ENCODE measurements around the gene FMN1. TPM values are rescaled to one million over a fixed set of nuclear protein-coding genes. Genes with fewer than 3 reads are reported as not detected.

Gene FMN1
- total and polyA plus RNA-seq, 7 experiments from 2014 or later = 0.02 to 32.2 (median 1.0) TPM; not detected in 1

- Histone ChIP-seq H3K4me3 (ENCODE audit: low read length) (no peak overlapping the region), H3K4me1 (ENCODE audit: control insufficient read depth in 2 of 2, insufficient read depth in 2 of 2, low read length in 2 of 2) (peaks cover 0 to 3% of the 10 kb centered on the region in 2 donors), H3K27me3 (ENCODE audit: control insufficient read depth in 2 of 2, insufficient read depth in 2 of 2, low read length in 2 of 2) (no peaks in the 10 kb centered on the region), H3K9me3 (ENCODE audit: control insufficient read depth in 2 of 3, low read length in 3 of 3) (no peaks in the 10 kb centered on the region), H3K27ac (ENCODE audit: low read depth, low read length) (no peak overlapping the region), H3K36me3 (ENCODE audit: control insufficient read depth in 2 of 3, insufficient read depth in 3 of 3, low read length in 3 of 3) (no peaks in the 10 kb centered on the region)
- peaks cover 0 to 30% (median 16%) of the 10 kb centered on the region in 7 donors for H3K4me1 Mint-ChIP-seq
- POLR2A ChIA-PET = interaction anchor here (0.8 kb wide), 1 partner anchor 32 kb away, joined by 5 read pairs; no protein-coding TSS in a partner anchor
- intact Hi-C loops (cut with micrococcal nuclease) = no loop called here
- CTCF ChIA-PET = no interaction called here
- no peak for DNase-seq
- H3K27ac Mint-ChIP-seq = no peak overlapping the region
- no peaks in the 10 kb centered on the region for H3K36me3 Mint-ChIP-seq
- H3K9me3 Mint-ChIP-seq = peaks cover 0 to 2% (median 0%) of the 10 kb centered on the region in 11 donors
- no peak overlapping the region for H3K4me3 Mint-ChIP-seq
- no peak for ATAC-seq
- H3K27me3 Mint-ChIP-seq = no peaks in the 10 kb centered on the region
Observed at GRCh38 chr15:33096134-33096533, 98.4 kb downstream of the FMN1 start.

GRCh38 chr15:33095641-33096040 is 98.9 kb downstream of the FMN1 start:
- Histone ChIP-seq H3K27ac (ENCODE audit: low read depth, low read length) (no peak overlapping the region), H3K9me3 (ENCODE audit: control insufficient read depth in 2 of 3, low read length in 3 of 3) (no peaks in the 10 kb centered on the region), H3K4me1 (ENCODE audit: control insufficient read depth in 2 of 2, insufficient read depth in 2 of 2, low read length in 2 of 2) (peaks cover 0 to 3% of the 10 kb centered on the region in 2 donors), H3K4me3 (ENCODE audit: low read length) (no peak overlapping the region), H3K36me3 (ENCODE audit: control insufficient read depth in 2 of 3, insufficient read depth in 3 of 3, low read length in 3 of 3) (no peaks in the 10 kb centered on the region), H3K27me3 (ENCODE audit: control insufficient read depth in 2 of 2, insufficient read depth in 2 of 2, low read length in 2 of 2) (no peaks in the 10 kb centered on the region)
- Mint-ChIP-seq H3K27ac (no peak overlapping the region), H3K27me3 (no peaks in the 10 kb centered on the region), H3K36me3 (no peaks in the 10 kb centered on the region), H3K4me1 (peaks cover 0 to 35% (median 18%) of the 10 kb centered on the region in 7 donors), H3K9me3 (no peaks in the 10 kb centered on the region), H3K4me3 (no peak overlapping the region)
- ChIA-PET POLR2A (interaction anchor here (0.8 kb wide), 1 partner anchor 33 kb away, joined by 5 read pairs; no protein-coding TSS in a partner anchor), CTCF (no interaction called here)
- DNase-seq (no peak), ATAC-seq (no peak)
- intact Hi-C loops (cut with micrococcal nuclease) = no loop called here

- no peaks in the 10 kb centered on the region for H3K9me3 ChIP-seq (ENCODE audit: control insufficient read depth in 2 of 3, low read length in 3 of 3)
- CTCF ChIA-PET = no interaction called here
- DNase-seq (no peak), ATAC-seq (no peak)
- H3K27ac ChIP-seq (ENCODE audit: low read depth, low read length) = no peak overlapping the region
- peaks cover 0 to 3% of the 10 kb centered on the region in 2 donors for H3K4me1 ChIP-seq (ENCODE audit: control insufficient read depth in 2 of 2, insufficient read depth in 2 of 2, low read length in 2 of 2)
- H3K27me3 ChIP-seq (ENCODE audit: control insufficient read depth in 2 of 2, insufficient read depth in 2 of 2, low read length in 2 of 2) = no peaks in the 10 kb centered on the region
- Mint-ChIP-seq H3K9me3 (no peaks in the 10 kb centered on the region), H3K4me1 (peaks cover 0 to 42% (median 20%) of the 10 kb centered on the region in 7 donors), H3K4me3 (no peak overlapping the region), H3K27ac (no peak overlapping the region), H3K36me3 (no peaks in the 10 kb centered on the region), H3K27me3 (peaks cover 0 to 3% (median 0%) of the 10 kb centered on the region in 5 donors)
- intact Hi-C loops (cut with micrococcal nuclease) = no loop called here
- no peak overlapping the region for H3K4me3 ChIP-seq (ENCODE audit: low read length)
- H3K36me3 ChIP-seq (ENCODE audit: control insufficient read depth in 2 of 3, insufficient read depth in 3 of 3, low read length in 3 of 3) = no peaks in the 10 kb centered on the region
- POLR2A ChIA-PET = no interaction called here
Observed at GRCh38 chr15:33094336-33094735, 100.2 kb downstream of the FMN1 start.

- Histone ChIP-seq H3K9me3 (ENCODE audit: control insufficient read depth in 2 of 3, low read length in 3 of 3) (no peaks in the 10 kb centered on the region), H3K36me3 (ENCODE audit: control insufficient read depth in 2 of 3, insufficient read depth in 3 of 3, low read length in 3 of 3) (no peaks in the 10 kb centered on the region), H3K27me3 (ENCODE audit: control insufficient read depth in 2 of 2, insufficient read depth in 2 of 2, low read length in 2 of 2) (no peaks in the 10 kb centered on the region), H3K27ac (ENCODE audit: low read depth, low read length) (no peak overlapping the region), H3K4me1 (ENCODE audit: control insufficient read depth in 2 of 2, insufficient read depth in 2 of 2, low read length in 2 of 2) (peaks cover 0 to 3% of the 10 kb centered on the region in 2 donors), H3K4me3 (ENCODE audit: low read length) (no peak overlapping the region)
- H3K4me3 Mint-ChIP-seq = peak overlapping the region in 1 of 10 donors; percentile 26
- intact Hi-C loops (cut with micrococcal nuclease) = no loop called here
- ATAC-seq (no peak), DNase-seq (no peak)
- H3K36me3 Mint-ChIP-seq = no peaks in the 10 kb centered on the region
- peak overlapping the region in 2 of 9 donors; percentile 63 to 87 for H3K27ac Mint-ChIP-seq
- CTCF ChIA-PET = interaction anchor here (0.7 to 1.5 kb wide), 2 partner anchors 38 to 39 kb away, joined by 3 to 4 read pairs; no protein-coding TSS in a partner anchor
- peaks cover 0 to 9% (median 0%) of the 10 kb centered on the region in 5 donors for H3K27me3 Mint-ChIP-seq
- POLR2A ChIA-PET = no interaction called here
- H3K4me1 Mint-ChIP-seq = peaks cover 0 to 49% (median 20%) of the 10 kb centered on the region in 7 donors
- no peaks in the 10 kb centered on the region for H3K9me3 Mint-ChIP-seq
Observed at GRCh38 chr15:33093222-33093621, 101.3 kb downstream of the FMN1 start.

GRCh38 chr15:33091983-33092693 is 102.4 kb downstream of the FMN1 start:
- ChIA-PET CTCF (interaction anchor here (1.5 kb wide), 1 partner anchor 40 kb away, joined by 4 read pairs; no protein-coding TSS in a partner anchor), POLR2A (no interaction called here)
- peak; percentile 70 for ATAC-seq

GRCh38 chr15:33089878-33090757 is 104.4 kb downstream of the FMN1 start:
- H3K36me3 ChIP-seq (ENCODE audit: control insufficient read depth in 2 of 3, insufficient read depth in 3 of 3, low read length in 3 of 3) = no peaks in the 10 kb centered on the region
- no peaks in the 10 kb centered on the region for H3K27me3 ChIP-seq (ENCODE audit: control insufficient read depth in 2 of 2, insufficient read depth in 2 of 2, low read length in 2 of 2)
- Mint-ChIP-seq H3K4me1 (peaks cover 0 to 58% (median 22%) of the 10 kb centered on the region in 7 donors), H3K27ac (peak overlapping the region in 3 of 9 donors; percentile 87 to 89 (median 88)), H3K36me3 (peaks cover 0 to 4% (median 0%) of the 10 kb centered on the region in 5 donors), H3K27me3 (peaks cover 0 to 9% (median 0%) of the 10 kb centered on the region in 5 donors), H3K4me3 (peak overlapping the region in 5 of 10 donors; percentile 6 to 83 (median 71)), H3K9me3 (no peaks in the 10 kb centered on the region)
- no peak overlapping the region for H3K27ac ChIP-seq (ENCODE audit: low read depth, low read length)
- H3K4me3 ChIP-seq (ENCODE audit: low read length) = no peak overlapping the region
- DNase-seq (peak in 2 of 9 donors; percentile 22 to 36), ATAC-seq (no peak)
- ChIA-PET CTCF (interaction anchor here (0.8 kb wide), 1 partner anchor 42 kb away, joined by 4 read pairs; no protein-coding TSS in a partner anchor), POLR2A (no interaction called here)
- H3K9me3 ChIP-seq (ENCODE audit: control insufficient read depth in 2 of 3, low read length in 3 of 3) = no peaks in the 10 kb centered on the region
- intact Hi-C loops (cut with micrococcal nuclease) = loop anchor here (5.0 to 10.0 kb wide), 3 partner anchors 142 to 1125 kb away; partner anchors contain the start of gene KATNBL1 (in 1 of the 2)
- peaks cover 0 to 3% of the 10 kb centered on the region in 2 donors for H3K4me1 ChIP-seq (ENCODE audit: control insufficient read depth in 2 of 2, insufficient read depth in 2 of 2, low read length in 2 of 2)

More at GRCh38 chr15:33091983-33092693, 102.4 kb downstream of the FMN1 start:
- Mint-ChIP-seq H3K4me1 (peaks cover 0 to 51% (median 18%) of the 10 kb centered on the region in 7 donors), H3K9me3 (no peaks in the 10 kb centered on the region), H3K4me3 (peak overlapping the region in 5 of 10 donors; percentile 61 to 83 (median 77)), H3K36me3 (peaks cover 0 to 3% (median 0%) of the 10 kb centered on the region in 5 donors), H3K27me3 (peaks cover 0 to 9% (median 0%) of the 10 kb centered on the region in 5 donors), H3K27ac (peak overlapping the region in 4 of 9 donors; percentile 29 to 94 (median 86))
- no peaks in the 10 kb centered on the region for H3K9me3 ChIP-seq (ENCODE audit: control insufficient read depth in 2 of 3, low read length in 3 of 3)
- H3K4me1 ChIP-seq (ENCODE audit: control insufficient read depth in 2 of 2, insufficient read depth in 2 of 2, low read length in 2 of 2) = peaks cover 0 to 3% of the 10 kb centered on the region in 2 donors
- H3K36me3 ChIP-seq (ENCODE audit: control insufficient read depth in 2 of 3, insufficient read depth in 3 of 3, low read length in 3 of 3) = no peaks in the 10 kb centered on the region
- H3K4me3 ChIP-seq (ENCODE audit: low read length) = no peak overlapping the region
- DNase-seq = peak in 3 of 9 donors; percentile 3 to 55 (median 36)
- no peak overlapping the region for H3K27ac ChIP-seq (ENCODE audit: low read depth, low read length)
- intact Hi-C loops (cut with micrococcal nuclease) = no loop called here
- no peaks in the 10 kb centered on the region for H3K27me3 ChIP-seq (ENCODE audit: control insufficient read depth in 2 of 2, insufficient read depth in 2 of 2, low read length in 2 of 2)
